HL-60 (cell line): ENCODE measurements around the gene IL31RA.

Source experiments
- CTCF ChIP-seq: IDR thresholded peaks from one replicate; pipeline ENCODE4 v1.5.1; 2011; ENCODE audit warnings: low read length, control low read depth, inconsistent platforms; ENCODE audit not compliant: insufficient read depth
- REST ChIP-seq: IDR thresholded peaks from 2 replicates; pipeline ENCODE4 v1.6.1; 2012; ENCODE audit warnings: low read depth; ENCODE audit not compliant: insufficient replicate concordance

GRCh38 chr5:55925181-55925580 is 74.0 kb downstream of the IL31RA start:
- no peak for TF ChIP-seq REST
- no peak for TF ChIP-seq CTCF
